VCaP (cell line): ENCODE data around the gene IRX4.

Experiments used
- H3K27ac ChIP-seq: fragments of 450-650 bp; 2 replicates; pipeline ENCODE4 v1.5.1; 2017
- CTCF ChIP-seq: fragments of 450-650 bp; conservative IDR thresholded peaks from 2 replicates; pipeline ENCODE4 v1.5.1; 2017; ENCODE audit warnings: mild to moderate bottlenecking, moderate library complexity

The IRX4 gene

GRCh38 chr5:1895739-1896420 is 13.2 kb upstream of the IRX4 start:
- no peak overlapping the region for H3K27ac ChIP-seq
- TF ChIP-seq CTCF, result no peak

DNA sequence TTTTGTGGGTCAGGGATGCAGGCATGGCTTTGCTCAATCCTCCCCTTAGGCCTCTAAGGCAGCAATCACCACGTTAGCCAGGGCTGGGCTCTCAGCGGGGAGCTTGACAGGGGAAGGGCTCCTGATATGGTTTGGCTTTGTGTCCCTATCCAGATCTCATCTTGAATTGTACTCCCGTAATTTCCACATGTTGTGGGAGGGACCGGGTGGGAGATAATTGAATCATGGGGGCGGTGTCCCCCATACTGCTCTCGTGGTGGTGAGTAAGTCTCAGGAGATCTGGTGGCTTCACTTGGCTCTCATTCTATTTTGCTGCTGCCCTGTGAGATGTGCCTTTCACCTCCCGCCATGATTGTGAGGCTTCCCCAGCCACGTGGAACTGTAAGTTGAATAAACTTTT is 11.5 kb upstream of the IRX4 start:
- no peak for TF ChIP-seq CTCF
- no peak overlapping the region for H3K27ac ChIP-seq

DNA sequence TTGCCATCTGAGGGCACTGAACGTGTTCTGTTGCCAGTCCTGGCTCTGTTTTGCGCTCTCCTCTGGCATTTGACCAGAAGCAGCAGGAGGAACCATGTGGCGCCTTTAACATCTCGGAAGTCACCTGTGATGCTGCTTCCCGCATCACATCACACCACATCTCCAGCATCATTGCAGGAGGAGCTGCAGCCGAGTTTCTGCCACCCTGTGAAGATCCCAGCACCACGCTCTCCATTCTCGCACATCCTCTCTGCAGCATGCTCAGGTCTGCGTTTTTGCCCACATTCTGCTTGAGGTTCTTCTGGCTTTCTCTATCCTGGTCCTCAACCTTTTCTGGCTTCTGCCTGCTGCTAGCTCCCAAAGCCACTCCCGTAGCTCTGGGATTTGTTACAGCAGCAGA is 11.0 kb upstream of the IRX4 start:
- no peak for TF ChIP-seq CTCF
- no peak overlapping the region for H3K27ac ChIP-seq

DNA sequence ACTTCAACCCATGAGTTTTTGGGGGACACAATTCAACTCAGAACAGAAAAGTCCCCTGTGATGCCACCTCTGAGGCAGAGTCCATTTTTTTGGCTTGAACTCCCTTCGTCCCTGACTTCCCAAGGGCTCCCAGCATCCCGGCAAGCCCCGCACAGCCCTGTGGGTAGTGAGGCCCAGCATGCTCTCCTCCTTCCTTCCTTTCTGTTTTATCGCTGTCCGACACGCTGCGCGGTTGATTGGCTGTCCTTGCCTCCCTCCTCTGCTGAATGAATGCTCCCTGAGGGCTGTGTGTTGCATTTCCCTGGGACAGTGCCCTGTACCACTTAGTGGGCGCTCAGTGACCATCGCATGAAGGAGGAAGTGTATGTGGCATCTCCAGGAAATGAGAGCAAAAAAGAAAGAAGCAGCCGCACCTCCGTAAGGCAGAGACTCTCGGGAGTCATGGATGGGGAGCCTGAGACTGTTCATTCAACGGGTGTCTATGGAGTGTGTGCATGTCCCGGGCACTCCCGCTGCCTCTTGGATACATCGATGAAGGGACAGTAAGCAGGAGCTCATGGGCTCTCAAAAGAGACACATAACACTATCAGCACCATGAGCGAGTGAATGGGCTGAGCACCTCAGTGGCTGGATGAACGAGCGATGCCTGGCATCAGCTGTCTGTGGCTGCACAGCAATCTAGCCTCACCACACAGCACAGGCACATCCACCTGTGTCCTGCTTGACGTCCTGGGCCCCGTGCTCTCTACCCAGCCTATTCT is 10.1 kb upstream of the IRX4 start:
- H3K27ac ChIP-seq, result no peak overlapping the region
- TF ChIP-seq CTCF, result no peak

DNA sequence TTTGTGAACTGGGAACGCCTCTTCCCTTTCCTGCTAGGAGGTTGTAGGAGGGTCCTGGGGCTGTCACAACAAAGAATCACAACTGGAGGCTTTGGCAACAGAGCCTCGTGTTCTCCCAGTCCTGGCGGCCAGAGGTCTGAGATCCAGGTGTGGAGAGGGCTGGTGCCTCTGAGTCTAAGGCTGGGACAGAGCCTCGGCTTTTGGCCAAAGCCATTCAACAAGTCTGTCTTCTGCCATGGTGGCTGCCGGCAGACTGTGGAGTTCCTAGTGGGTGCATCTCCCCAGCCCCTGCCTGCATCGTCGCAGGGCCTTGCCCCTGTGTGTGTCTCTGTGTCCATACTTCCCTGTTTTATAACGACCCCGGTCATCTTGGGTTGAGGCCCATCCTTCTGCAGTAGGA is 9.5 kb upstream of the IRX4 start:
- no peak overlapping the region for H3K27ac ChIP-seq
- TF ChIP-seq CTCF, result no peak

GRCh38 chr5:1891391-1891790 is 8.7 kb upstream of the IRX4 start:
- no peak overlapping the region; the same call in 1 of the 2 replicates for H3K27ac ChIP-seq
- no peak for TF ChIP-seq CTCF

DNA sequence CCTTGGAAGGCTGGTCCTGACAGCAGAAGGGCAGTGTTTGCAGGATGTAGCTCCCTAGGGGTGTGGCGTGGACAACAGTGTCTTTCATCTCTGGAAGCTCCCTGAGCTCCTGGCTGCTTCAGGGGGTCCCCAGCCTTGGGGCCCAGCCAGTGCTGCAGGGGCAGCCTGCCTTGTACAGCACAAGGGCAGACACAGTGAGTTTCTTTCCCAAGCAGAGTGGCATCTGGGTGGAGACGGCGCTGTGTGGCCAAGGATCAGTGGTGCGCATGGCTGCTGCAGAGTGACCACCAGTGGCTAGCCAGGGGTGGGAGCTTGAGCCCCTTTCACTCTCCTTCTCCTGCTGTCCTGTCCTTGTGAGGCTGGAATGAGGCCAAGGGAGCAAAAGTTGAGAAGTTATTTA is 7.6 kb upstream of the IRX4 start:
- no peak for TF ChIP-seq CTCF
- H3K27ac ChIP-seq, result peak overlapping the region; percentile 93
